Nephron (organoid): ENCODE measurements around the gene LAMA4.

Experiments used
- H3K27ac Mint-ChIP-seq, 3 experiments: 2 replicates each; pipeline ENCODE4 v1.8.0; 2020; ENCODE audit warnings: mixed read lengths in 3 of 3, mild to moderate bottlenecking in 2 of 3, moderate library complexity in 1 of 3
- H3K27me3 Mint-ChIP-seq: 2 replicates; pipeline ENCODE4 v1.8.0; 2021; ENCODE audit warnings: low read depth, mild to moderate bottlenecking, moderate library complexity, mixed read lengths
- H3K36me3 Mint-ChIP-seq: 2 replicates; pipeline ENCODE4 v1.8.0; 2020; ENCODE audit warnings: low read depth, mixed read lengths
- H3K4me1 Mint-ChIP-seq: 2 replicates; pipeline ENCODE4 v1.8.0; 2020; ENCODE audit warnings: mixed read lengths
- H3K4me3 Mint-ChIP-seq, 3 experiments: 2 replicates each; pipeline ENCODE4 v1.8.0; 2020; ENCODE audit warnings: mild to moderate bottlenecking in 3 of 3, mixed read lengths in 3 of 3, moderate library complexity in 2 of 3
- H3K9me3 Mint-ChIP-seq: 2 replicates; pipeline ENCODE4 v1.8.0; 2020; ENCODE audit warnings: mixed read lengths
- CTCF ChIP-seq, 3 experiments: fragments of 200-600 bp; sonication (generic); IDR thresholded peaks; one replicate each; pipeline ENCODE4 v1.5.0; 2021; ENCODE audit warnings: antibody characterized with exemption in 3 of 3; ENCODE audit not compliant: unreplicated experiment in 3 of 3

LAMA4 gene

GRCh38 chr6:112270756-112271155, 16.4 kb upstream of the LAMA4 start:
- H3K4me1 Mint-ChIP-seq: peaks cover 12% of the 10 kb centered on the region
- TF ChIP-seq CTCF (IDR thresholded peaks at IDR 0.05; ENCODE audit: unreplicated experiment in 3 of 3): no peak
- peak overlapping the region in 1 of 3 experiments; percentile 16 for H3K27ac Mint-ChIP-seq
- no peaks in the 10 kb centered on the region for H3K36me3 Mint-ChIP-seq
- H3K9me3 Mint-ChIP-seq: peaks cover 2% of the 10 kb centered on the region
- H3K27me3 Mint-ChIP-seq: no peaks in the 10 kb centered on the region
- no peak overlapping the region for H3K4me3 Mint-ChIP-seq

GRCh38 chr6:112269979-112270566, 15.7 kb upstream of the LAMA4 start:
- no peak for TF ChIP-seq CTCF (IDR thresholded peaks at IDR 0.05; ENCODE audit: unreplicated experiment in 3 of 3)
- H3K4me1 Mint-ChIP-seq: peaks cover 12% of the 10 kb centered on the region
- no peak overlapping the region for H3K4me3 Mint-ChIP-seq
- H3K27me3 Mint-ChIP-seq: no peaks in the 10 kb centered on the region
- H3K9me3 Mint-ChIP-seq: peaks cover 2% of the 10 kb centered on the region
- H3K27ac Mint-ChIP-seq: peak overlapping the region in 1 of 3 experiments; percentile 20
- no peaks in the 10 kb centered on the region for H3K36me3 Mint-ChIP-seq

GRCh38 chr6:112269114-112269513, 14.7 kb upstream of the LAMA4 start:
- Mint-ChIP-seq H3K4me1 (peaks cover 18% of the 10 kb centered on the region), H3K27me3 (no peaks in the 10 kb centered on the region), H3K9me3 (peaks cover 2% of the 10 kb centered on the region), H3K4me3 (no peak overlapping the region), H3K36me3 (no peaks in the 10 kb centered on the region), H3K27ac (peak overlapping the region; percentile 14 to 79 (median 65))
- TF ChIP-seq CTCF (IDR thresholded peaks at IDR 0.05; ENCODE audit: unreplicated experiment in 3 of 3): no peak

GRCh38 chr6:112268654-112269053, 14.3 kb upstream of the LAMA4 start:
- peak overlapping the region; percentile 14 to 79 (median 65) for H3K27ac Mint-ChIP-seq
- peaks cover 2% of the 10 kb centered on the region for H3K9me3 Mint-ChIP-seq
- H3K4me1 Mint-ChIP-seq: peaks cover 18% of the 10 kb centered on the region
- no peaks in the 10 kb centered on the region for H3K36me3 Mint-ChIP-seq
- H3K4me3 Mint-ChIP-seq: no peak overlapping the region
- no peaks in the 10 kb centered on the region for H3K27me3 Mint-ChIP-seq
- no peak for TF ChIP-seq CTCF (IDR thresholded peaks at IDR 0.05; ENCODE audit: unreplicated experiment in 3 of 3)

GRCh38 chr6:112268019-112268418, 13.7 kb upstream of the LAMA4 start:
- Mint-ChIP-seq H3K36me3 (no peaks in the 10 kb centered on the region), H3K9me3 (peaks cover 2% of the 10 kb centered on the region), H3K27ac (no peak overlapping the region), H3K4me3 (no peak overlapping the region), H3K4me1 (peaks cover 18% of the 10 kb centered on the region), H3K27me3 (no peaks in the 10 kb centered on the region)
- TF ChIP-seq CTCF (IDR thresholded peaks at IDR 0.05; ENCODE audit: unreplicated experiment in 3 of 3): no peak

GRCh38 chr6:112266331-112266730, 12.0 kb upstream of the LAMA4 start:
- Mint-ChIP-seq H3K27me3 (no peaks in the 10 kb centered on the region), H3K4me3 (no peak overlapping the region)

More at GRCh38 chr6:112266331-112266730, 12.0 kb upstream of the LAMA4 start:
- no peaks in the 10 kb centered on the region for H3K36me3 Mint-ChIP-seq
- no peak overlapping the region for H3K27ac Mint-ChIP-seq
- H3K9me3 Mint-ChIP-seq: peaks cover 2% of the 10 kb centered on the region
- no peak for TF ChIP-seq CTCF (IDR thresholded peaks at IDR 0.05; ENCODE audit: unreplicated experiment in 3 of 3)
- peaks cover 18% of the 10 kb centered on the region for H3K4me1 Mint-ChIP-seq
